Measurements from ENCODE around the gene CDK4.

Gene CDK4

GRCh38 chr12:57781244-57781643 is 29.1 kb upstream of the CDK4 start:
- no peak overlapping the region for H4K5ac ChIP-seq (ENCODE audit: low read length)
- peaks cover 5% of the 10 kb centered on the region for H3K79me1 ChIP-seq (ENCODE audit: low read length)
- H2BK120ac ChIP-seq (ENCODE audit: low read depth, low read length), result no peak overlapping the region
- no peak overlapping the region for H3K27ac ChIP-seq (ENCODE audit: low read depth, low read length)
- no peak for DNase-seq
- no peak overlapping the region for H2BK5ac ChIP-seq (ENCODE audit: low read length)
- no peak overlapping the region for H3K4me3 ChIP-seq (ENCODE audit: low read length)
- WGBS (ENCODE audit: extremely low coverage, insufficient coverage, low lambda C conversion rate), result no CpG with 5 or more reads among the region's 3 CpGs
- H2AK5ac ChIP-seq (ENCODE audit: low read length), result no peak overlapping the region
- no peak overlapping the region for H3K4ac ChIP-seq (ENCODE audit: low read depth, low read length)
- no peaks in the 10 kb centered on the region for H3K4me1 ChIP-seq (ENCODE audit: control insufficient read depth, low read depth, low read length)
- peaks cover 2% of the 10 kb centered on the region for H3K36me3 ChIP-seq (ENCODE audit: control insufficient read depth, insufficient read depth, low read length)
- no peak overlapping the region for H3K56ac ChIP-seq (ENCODE audit: low read length)
- no peak overlapping the region for H4K8ac ChIP-seq (ENCODE audit: low read depth, low read length)
- peaks cover 8% of the 10 kb centered on the region for H3K79me2 ChIP-seq (ENCODE audit: control insufficient read depth, insufficient read depth, low read length)
- no peak overlapping the region for H3K9ac ChIP-seq (ENCODE audit: low read length)
- H3K23ac ChIP-seq (ENCODE audit: low read length), result no peak overlapping the region
- H3K27me3 ChIP-seq (ENCODE audit: insufficient read depth, low read length, poor library complexity), result no peaks in the 10 kb centered on the region
- H3K18ac ChIP-seq (ENCODE audit: low read length), result no peak overlapping the region
- H3K4me2 ChIP-seq (ENCODE audit: low read length), result no peak overlapping the region
- no peak overlapping the region for H2BK15ac ChIP-seq (replicated peaks; ENCODE audit: low read depth)

GRCh38 chr12:57780284-57780897 is 28.3 kb upstream of the CDK4 start:
- Histone ChIP-seq H2BK120ac (ENCODE audit: low read depth, low read length) (no peak overlapping the region), H3K56ac (ENCODE audit: low read length) (no peak overlapping the region)
- no CpG with 5 or more reads among the region's 4 CpGs for WGBS (ENCODE audit: extremely low coverage, insufficient coverage, low lambda C conversion rate)

GRCh38 chr12:57779736-57780135 is 27.6 kb upstream of the CDK4 start:
- no peak overlapping the region for H3K27ac ChIP-seq (ENCODE audit: low read depth, low read length)
- H2BK120ac ChIP-seq (ENCODE audit: low read depth, low read length), result no peak overlapping the region
- H2BK15ac ChIP-seq (replicated peaks; ENCODE audit: low read depth), result no peak overlapping the region
- H3K4me1 ChIP-seq (ENCODE audit: control insufficient read depth, low read depth, low read length), result no peaks in the 10 kb centered on the region
- no peak overlapping the region for H3K4me2 ChIP-seq (ENCODE audit: low read length)
- peaks cover 5% of the 10 kb centered on the region for H3K79me1 ChIP-seq (ENCODE audit: low read length)
- H3K36me3 ChIP-seq (ENCODE audit: control insufficient read depth, insufficient read depth, low read length), result no peaks in the 10 kb centered on the region
- H3K56ac ChIP-seq (ENCODE audit: low read length), result no peak overlapping the region
- no peak overlapping the region for H4K8ac ChIP-seq (ENCODE audit: low read depth, low read length)
- H3K4me3 ChIP-seq (ENCODE audit: low read length), result no peak overlapping the region
- H2BK5ac ChIP-seq (ENCODE audit: low read length), result no peak overlapping the region
- no peak overlapping the region for H3K9ac ChIP-seq (ENCODE audit: low read length)
- no peaks in the 10 kb centered on the region for H3K27me3 ChIP-seq (ENCODE audit: insufficient read depth, low read length, poor library complexity)
- no peak for DNase-seq
- H4K5ac ChIP-seq (ENCODE audit: low read length), result no peak overlapping the region
- no peak overlapping the region for H3K23ac ChIP-seq (ENCODE audit: low read length)
- H2AK5ac ChIP-seq (ENCODE audit: low read length), result no peak overlapping the region
- H3K18ac ChIP-seq (ENCODE audit: low read length), result no peak overlapping the region
- H3K4ac ChIP-seq (ENCODE audit: low read depth, low read length), result no peak overlapping the region
- H3K79me2 ChIP-seq (ENCODE audit: control insufficient read depth, insufficient read depth, low read length), result peaks cover 8% of the 10 kb centered on the region
- no CpG with 5 or more reads among the region's 1 CpG for WGBS (ENCODE audit: extremely low coverage, insufficient coverage, low lambda C conversion rate)

More at GRCh38 chr12:57780284-57780897, 28.3 kb upstream of the CDK4 start:
- H3K18ac ChIP-seq (ENCODE audit: low read length), result no peak overlapping the region
- no peak overlapping the region for H3K4me2 ChIP-seq (ENCODE audit: low read length)
- no peak for DNase-seq
- no peak overlapping the region for H2AK5ac ChIP-seq (ENCODE audit: low read length)
- H4K8ac ChIP-seq (ENCODE audit: low read depth, low read length), result no peak overlapping the region
- H3K79me2 ChIP-seq (ENCODE audit: control insufficient read depth, insufficient read depth, low read length), result peaks cover 8% of the 10 kb centered on the region
- H2BK15ac ChIP-seq (replicated peaks; ENCODE audit: low read depth), result no peak overlapping the region
- peaks cover 5% of the 10 kb centered on the region for H3K79me1 ChIP-seq (ENCODE audit: low read length)
- H3K4me3 ChIP-seq (ENCODE audit: low read length), result no peak overlapping the region
- no peak overlapping the region for H3K4ac ChIP-seq (ENCODE audit: low read depth, low read length)
- H3K27ac ChIP-seq (ENCODE audit: low read depth, low read length), result no peak overlapping the region
- H3K23ac ChIP-seq (ENCODE audit: low read length), result no peak overlapping the region
- H3K27me3 ChIP-seq (ENCODE audit: insufficient read depth, low read length, poor library complexity), result no peaks in the 10 kb centered on the region
- no peak overlapping the region for H3K9ac ChIP-seq (ENCODE audit: low read length)
- no peaks in the 10 kb centered on the region for H3K36me3 ChIP-seq (ENCODE audit: control insufficient read depth, insufficient read depth, low read length)
- H3K4me1 ChIP-seq (ENCODE audit: control insufficient read depth, low read depth, low read length), result no peaks in the 10 kb centered on the region
- H2BK5ac ChIP-seq (ENCODE audit: low read length), result no peak overlapping the region
- no peak overlapping the region for H4K5ac ChIP-seq (ENCODE audit: low read length)

GRCh38 chr12:57777911-57778310 is 25.8 kb upstream of the CDK4 start:
- Histone ChIP-seq H3K9ac (ENCODE audit: low read length) (no peak overlapping the region), H3K27me3 (ENCODE audit: insufficient read depth, low read length, poor library complexity) (no peaks in the 10 kb centered on the region), H2BK120ac (ENCODE audit: low read depth, low read length) (no peak overlapping the region), H4K5ac (ENCODE audit: low read length) (no peak overlapping the region), H2BK5ac (ENCODE audit: low read length) (no peak overlapping the region), H2AK5ac (ENCODE audit: low read length) (no peak overlapping the region), H3K4me2 (ENCODE audit: low read length) (no peak overlapping the region), H3K79me1 (ENCODE audit: low read length) (peaks cover 1% of the 10 kb centered on the region), H3K56ac (ENCODE audit: low read length) (no peak overlapping the region), H2BK15ac (replicated peaks; ENCODE audit: low read depth) (no peak overlapping the region), H3K27ac (ENCODE audit: low read depth, low read length) (no peak overlapping the region), H3K4ac (ENCODE audit: low read depth, low read length) (no peak overlapping the region), H3K23ac (ENCODE audit: low read length) (no peak overlapping the region), H3K79me2 (ENCODE audit: control insufficient read depth, insufficient read depth, low read length) (peaks cover 3% of the 10 kb centered on the region), H4K8ac (ENCODE audit: low read depth, low read length) (no peak overlapping the region), H3K4me1 (ENCODE audit: control insufficient read depth, low read depth, low read length) (no peaks in the 10 kb centered on the region), H3K4me3 (ENCODE audit: low read length) (no peak overlapping the region), H3K18ac (ENCODE audit: low read length) (no peak overlapping the region), H3K36me3 (ENCODE audit: control insufficient read depth, insufficient read depth, low read length) (no peaks in the 10 kb centered on the region)
- no CpG with 5 or more reads among the region's 7 CpGs for WGBS (ENCODE audit: extremely low coverage, insufficient coverage, low lambda C conversion rate)
- no peak for DNase-seq

GRCh38 chr12:57777367-57777766 is 25.3 kb upstream of the CDK4 start:
- H3K4me2 ChIP-seq (ENCODE audit: low read length), result no peak overlapping the region
- no peak overlapping the region for H2AK5ac ChIP-seq (ENCODE audit: low read length)
- DNase-seq, result no peak
- no peak overlapping the region for H3K9ac ChIP-seq (ENCODE audit: low read length)
- H4K5ac ChIP-seq (ENCODE audit: low read length), result no peak overlapping the region
- no peak overlapping the region for H2BK15ac ChIP-seq (replicated peaks; ENCODE audit: low read depth)
- no peak overlapping the region for H2BK5ac ChIP-seq (ENCODE audit: low read length)
- no peaks in the 10 kb centered on the region for H3K4me1 ChIP-seq (ENCODE audit: control insufficient read depth, low read depth, low read length)
- H3K36me3 ChIP-seq (ENCODE audit: control insufficient read depth, insufficient read depth, low read length), result no peaks in the 10 kb centered on the region
- no CpG with 5 or more reads among the region's 7 CpGs for WGBS (ENCODE audit: extremely low coverage, insufficient coverage, low lambda C conversion rate)
- H3K23ac ChIP-seq (ENCODE audit: low read length), result no peak overlapping the region
- no peaks in the 10 kb centered on the region for H3K79me1 ChIP-seq (ENCODE audit: low read length)
- no peak overlapping the region for H2BK120ac ChIP-seq (ENCODE audit: low read depth, low read length)
- H3K4ac ChIP-seq (ENCODE audit: low read depth, low read length), result no peak overlapping the region
- no peaks in the 10 kb centered on the region for H3K27me3 ChIP-seq (ENCODE audit: insufficient read depth, low read length, poor library complexity)
- H3K27ac ChIP-seq (ENCODE audit: low read depth, low read length), result no peak overlapping the region
- no peaks in the 10 kb centered on the region for H3K79me2 ChIP-seq (ENCODE audit: control insufficient read depth, insufficient read depth, low read length)
- H3K18ac ChIP-seq (ENCODE audit: low read length), result no peak overlapping the region
- no peak overlapping the region for H3K56ac ChIP-seq (ENCODE audit: low read length)
- no peak overlapping the region for H4K8ac ChIP-seq (ENCODE audit: low read depth, low read length)
- H3K4me3 ChIP-seq (ENCODE audit: low read length), result no peak overlapping the region

GRCh38 chr12:57776247-57776587 is 24.1 kb upstream of the CDK4 start:
- Histone ChIP-seq H2BK15ac (replicated peaks; ENCODE audit: low read depth) (no peak overlapping the region), H3K4ac (ENCODE audit: low read depth, low read length) (no peak overlapping the region), H3K56ac (ENCODE audit: low read length) (no peak overlapping the region), H3K79me1 (ENCODE audit: low read length) (peaks cover 3% of the 10 kb centered on the region), H3K27ac (ENCODE audit: low read depth, low read length) (no peak overlapping the region), H2BK120ac (ENCODE audit: low read depth, low read length) (no peak overlapping the region), H3K4me3 (ENCODE audit: low read length) (no peak overlapping the region), H2BK5ac (ENCODE audit: low read length) (no peak overlapping the region), H4K5ac (ENCODE audit: low read length) (no peak overlapping the region), H3K4me1 (ENCODE audit: control insufficient read depth, low read depth, low read length) (no peaks in the 10 kb centered on the region), H3K18ac (ENCODE audit: low read length) (no peak overlapping the region), H4K8ac (ENCODE audit: low read depth, low read length) (no peak overlapping the region), H3K4me2 (ENCODE audit: low read length) (no peak overlapping the region), H3K27me3 (ENCODE audit: insufficient read depth, low read length, poor library complexity) (no peaks in the 10 kb centered on the region), H3K79me2 (ENCODE audit: control insufficient read depth, insufficient read depth, low read length) (peaks cover 2% of the 10 kb centered on the region), H2AK5ac (ENCODE audit: low read length) (no peak overlapping the region), H3K23ac (ENCODE audit: low read length) (no peak overlapping the region), H3K36me3 (ENCODE audit: control insufficient read depth, insufficient read depth, low read length) (no peaks in the 10 kb centered on the region), H3K9ac (ENCODE audit: low read length) (no peak overlapping the region)
- WGBS (ENCODE audit: extremely low coverage, insufficient coverage, low lambda C conversion rate), result no CpG with 5 or more reads among the region's 2 CpGs
- DNase-seq, result no peak

Measured in mesendoderm (in vitro differentiated cells).